Measurements from ENCODE around the gene CFAP119. TPM values are rescaled to one million over a fixed set of nuclear protein-coding genes. Genes with fewer than 3 reads are reported as not detected.

The CFAP119 gene
- total and polyA plus RNA-seq, 3 donors from 2014 or later: 31.5 to 54.2 (median 43.3) TPM

GRCh38 chr16:30787613-30788378, 25.9 kb upstream of the CFAP119 start:
- Histone ChIP-seq H3K9me3 (no peaks in the 10 kb centered on the region), H3K4me1 (peaks cover 17% of the 10 kb centered on the region), H3K27me3 (no peaks in the 10 kb centered on the region), H3K36me3 (ENCODE audit: low read depth, missing control alignments) (no peaks in the 10 kb centered on the region), H3K27ac (peak overlapping the region; percentile 77 to 80), H3K4me3 (peak overlapping the region; percentile 93 to 96)
- intact Hi-C loops (cut with DNase I; ENCODE audit: low total_unique reads): no loop called here
- no peak for DNase-seq
- WGBS, 2 donors: 28 to 35% methylated on average over 11 of the region's 11 CpGs
- TF ChIP-seq CTCF (IDR thresholded peaks at IDR 0.05): no peak
- TF ChIP-seq POLR2A (IDR thresholded peaks at IDR 0.05): no peak

GRCh38 chr16:30786936-30787612, 25.2 kb upstream of the CFAP119 start, which contains the start of gene ZNF629:
Gene ZNF629 (minus strand): TSS chr16:30787205. CDS start chr16:30784482, 2,723 bp downstream.
- Histone ChIP-seq H3K4me1 (peaks cover 17% of the 10 kb centered on the region), H3K9me3 (no peaks in the 10 kb centered on the region), H3K27me3 (no peaks in the 10 kb centered on the region), H3K36me3 (ENCODE audit: low read depth, missing control alignments) (no peaks in the 10 kb centered on the region), H3K4me3 (peak within 1 kb of the TSS; percentile 93 to 96), H3K27ac (peak within 1 kb of the TSS; percentile 77 to 80)
- WGBS, 2 donors: 0% methylated on average over 2 to 28 of the region's 37 CpGs
- intact Hi-C loops (cut with DNase I; ENCODE audit: low total_unique reads): no loop called here
- TF ChIP-seq POLR2A (IDR thresholded peaks at IDR 0.05): no peak
- TF ChIP-seq CTCF (IDR thresholded peaks at IDR 0.05): no peak
- peak; percentile 85 for DNase-seq

GRCh38 chr16:30786115-30786935, 24.5 kb upstream of the CFAP119 start:
- DNase-seq: peak; percentile 61
- Histone ChIP-seq H3K4me1 (peaks cover 17% of the 10 kb centered on the region), H3K4me3 (peak overlapping the region; percentile 93 to 96), H3K36me3 (ENCODE audit: low read depth, missing control alignments) (no peaks in the 10 kb centered on the region), H3K9me3 (no peaks in the 10 kb centered on the region), H3K27ac (peak overlapping the region; percentile 77 to 80), H3K27me3 (no peaks in the 10 kb centered on the region)
- intact Hi-C loops (cut with DNase I; ENCODE audit: low total_unique reads): no loop called here
- TF ChIP-seq CTCF (IDR thresholded peaks at IDR 0.05) (no peak), POLR2A (IDR thresholded peaks at IDR 0.05) (no peak)
- WGBS, 2 donors: 2 to 9% methylated on average over 15 to 42 of the region's 57 CpGs

- 50 to 51% methylated on average over 7 of the region's 7 CpGs for WGBS, 2 donors
- H3K9me3 ChIP-seq: no peaks in the 10 kb centered on the region
- TF ChIP-seq CTCF (IDR thresholded peaks at IDR 0.05) (no peak), POLR2A (IDR thresholded peaks at IDR 0.05) (no peak)
- peak overlapping the region in 1 of 2 donors; percentile 93 for H3K4me3 ChIP-seq
- no peaks in the 10 kb centered on the region for H3K36me3 ChIP-seq (ENCODE audit: low read depth, missing control alignments)
- intact Hi-C loops (cut with DNase I; ENCODE audit: low total_unique reads): no loop called here
- H3K27ac ChIP-seq: no peak overlapping the region
- H3K4me1 ChIP-seq: peaks cover 17% of the 10 kb centered on the region
- no peaks in the 10 kb centered on the region for H3K27me3 ChIP-seq
- no peak for DNase-seq
Observed at GRCh38 chr16:30785126-30786106, 23.6 kb upstream of the CFAP119 start.

Data from testis (tissue), 3 donors.